ENCODE measurements around the gene ITGA6.

ITGA6 gene

DNA sequence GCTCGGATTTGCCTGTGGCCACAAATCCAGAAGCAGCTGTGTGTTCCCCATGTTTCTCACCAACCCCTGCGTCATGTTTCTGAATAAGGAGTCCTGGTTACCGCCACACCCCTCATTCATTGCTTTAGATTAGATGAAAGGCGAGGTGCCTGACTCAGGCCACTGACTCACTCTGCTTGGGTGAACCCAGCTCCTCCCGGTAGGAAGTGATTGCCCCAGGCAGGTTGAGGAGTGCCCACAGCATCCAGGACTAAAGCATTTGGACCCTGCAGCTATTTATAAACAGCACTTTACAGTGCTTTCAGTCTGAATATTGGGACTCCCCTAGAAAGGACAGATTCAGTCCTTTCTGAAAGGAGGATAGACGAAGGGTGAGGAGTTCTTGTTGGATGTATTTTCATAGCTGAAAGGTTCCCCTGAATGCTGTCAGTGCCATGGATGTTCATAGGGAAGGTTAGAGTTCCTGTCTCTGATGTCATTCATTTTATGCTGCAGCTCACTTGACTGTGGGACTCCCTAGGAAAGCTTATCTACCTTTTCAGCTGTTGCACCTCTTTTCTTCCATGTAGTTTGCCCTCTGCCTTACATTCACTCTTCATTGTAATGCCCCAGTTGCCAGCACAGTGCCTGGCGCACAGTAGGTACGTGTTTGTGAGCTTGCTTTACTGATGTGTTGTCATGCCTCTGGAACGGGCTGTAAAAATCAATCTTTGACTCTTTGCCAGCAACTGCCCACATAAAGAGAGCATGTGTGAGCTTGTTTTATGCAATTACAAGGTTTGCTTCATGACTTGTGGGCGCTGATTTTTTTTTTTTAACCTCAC is 14.9 kb downstream of the ITGA6 start:
- no peak for DNase-seq

DNA sequence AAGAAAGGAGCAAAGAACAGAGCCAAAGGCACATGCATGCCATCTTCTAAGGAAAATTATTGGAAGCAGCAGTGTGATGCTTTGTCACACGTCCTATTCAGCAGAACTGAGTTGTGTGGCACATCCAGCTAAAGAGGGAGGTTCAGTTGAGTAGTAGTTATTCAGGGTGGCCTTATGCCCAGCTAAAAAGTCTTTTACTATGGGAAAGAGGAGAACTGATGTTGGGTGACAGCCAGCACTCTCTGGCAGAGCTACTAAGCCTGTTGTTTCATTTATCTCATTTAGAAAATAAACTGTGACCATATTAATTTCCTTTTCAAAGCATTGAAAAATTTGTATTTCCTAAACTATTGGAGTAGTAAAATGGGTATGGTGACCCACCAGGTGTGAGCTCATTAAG is 18.5 kb downstream of the ITGA6 start:
- DNase-seq: peak in 1 of 2 donors; percentile 18

GRCh38 chr2:172446474-172447063 is 19.2 kb downstream of the ITGA6 start:
- DNase-seq: no peak

GRCh38 chr2:172447811-172448493 is 20.6 kb downstream of the ITGA6 start:
- DNase-seq: no peak

DNA sequence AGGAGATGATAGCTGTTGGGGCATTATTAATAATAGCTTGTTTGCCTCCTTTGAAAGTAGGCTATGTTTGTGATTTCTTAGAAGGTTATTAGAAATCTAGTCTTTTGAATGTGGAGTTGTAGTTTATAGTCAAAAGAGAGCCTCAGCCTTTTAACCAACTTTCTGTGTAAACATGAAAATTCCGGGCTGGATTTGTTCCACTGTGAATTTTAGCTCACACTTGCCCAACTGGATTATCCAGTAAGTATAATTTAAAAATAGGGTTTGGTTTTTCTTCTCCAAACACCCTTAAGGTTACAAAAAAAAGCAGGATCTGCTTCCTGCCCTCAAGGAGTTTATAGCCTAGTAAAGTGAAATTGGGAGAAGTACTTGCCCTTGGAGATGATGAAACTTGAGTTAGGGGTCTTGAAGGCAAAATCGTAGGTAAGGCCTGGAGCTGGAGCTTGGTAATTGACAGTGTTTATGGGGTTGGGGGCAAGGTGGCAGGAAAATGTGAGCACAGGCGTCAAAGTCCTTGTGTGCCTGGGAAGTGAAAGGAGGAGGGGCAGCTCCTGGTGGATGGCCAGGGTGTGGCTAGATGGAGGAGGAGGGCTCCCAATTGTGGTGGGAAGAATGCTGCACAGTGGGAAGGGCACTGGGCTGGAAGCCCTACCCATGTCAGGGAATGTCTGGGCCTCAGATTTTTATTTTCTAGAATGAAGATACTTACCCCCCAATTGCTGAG is 21.3 kb downstream of the ITGA6 start:
- no peak for DNase-seq

GRCh38 chr2:172449911-172450550 is 22.6 kb downstream of the ITGA6 start:
- no peak for DNase-seq

DNA sequence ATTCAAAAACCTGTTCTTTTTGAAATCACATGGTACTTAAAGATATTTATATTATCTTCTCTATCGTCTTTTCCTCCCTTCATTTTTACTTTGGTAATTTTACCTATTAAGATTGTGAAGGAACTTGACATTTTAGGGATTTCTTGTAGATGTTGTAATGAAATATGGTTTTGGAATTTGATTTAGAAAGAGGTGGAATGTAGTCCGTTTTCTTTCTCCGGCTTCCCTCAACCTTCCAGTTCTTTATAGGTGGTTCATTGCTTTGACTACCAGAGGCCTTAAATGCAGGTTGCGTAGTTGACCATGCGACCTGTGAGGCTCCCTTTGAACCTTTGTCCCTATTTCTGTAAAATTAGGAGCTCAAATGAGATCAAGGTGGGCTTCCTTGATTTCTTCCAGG is 24.5 kb downstream of the ITGA6 start:
- no peak for DNase-seq

DNA sequence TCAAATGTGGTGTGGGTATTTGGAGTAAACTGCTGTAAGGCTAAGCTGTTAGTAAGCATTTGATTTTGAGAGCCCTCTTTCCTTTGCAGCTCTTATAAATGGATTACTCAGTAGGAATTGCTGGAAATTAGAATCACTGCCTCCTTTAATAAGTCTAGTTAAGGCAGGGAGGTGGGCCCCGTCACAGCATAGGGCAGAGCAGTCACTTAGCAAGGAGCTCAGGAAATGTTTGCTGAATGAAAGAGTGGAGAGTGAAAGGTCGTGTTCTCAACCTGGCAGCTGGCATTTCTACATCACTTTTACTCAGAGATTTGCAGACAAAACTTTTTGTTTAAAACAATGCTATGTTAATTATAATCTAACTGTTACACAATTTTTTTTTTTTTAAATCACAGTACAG is 25.5 kb downstream of the ITGA6 start:
- no peak for DNase-seq

GRCh38 chr2:172454404-172455120 is 27.2 kb downstream of the ITGA6 start:
- no peak for DNase-seq

DNA sequence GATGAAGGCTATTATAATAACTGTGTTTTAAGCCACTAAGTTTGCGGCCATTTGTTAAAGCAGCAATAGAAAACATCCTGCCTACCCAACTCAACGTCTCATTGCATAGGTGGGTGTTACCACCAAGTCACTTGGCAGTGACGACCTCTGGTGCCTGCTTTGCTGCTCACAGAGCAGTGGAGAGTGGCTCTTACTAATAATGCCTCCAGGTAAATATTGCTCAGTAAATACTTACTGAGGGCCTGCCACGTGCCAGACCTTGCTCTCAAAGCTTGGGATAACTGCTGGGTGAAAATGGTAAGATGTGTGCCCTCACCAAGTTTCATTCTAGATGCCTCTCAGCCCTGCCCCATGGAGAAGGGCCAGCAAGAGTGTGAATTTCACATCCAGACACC is 27.7 kb downstream of the ITGA6 start:
- no peak for DNase-seq

- DNase-seq: no peak
Measured at GRCh38 chr2:172456002-172456401, 28.6 kb downstream of the ITGA6 start.

DNA sequence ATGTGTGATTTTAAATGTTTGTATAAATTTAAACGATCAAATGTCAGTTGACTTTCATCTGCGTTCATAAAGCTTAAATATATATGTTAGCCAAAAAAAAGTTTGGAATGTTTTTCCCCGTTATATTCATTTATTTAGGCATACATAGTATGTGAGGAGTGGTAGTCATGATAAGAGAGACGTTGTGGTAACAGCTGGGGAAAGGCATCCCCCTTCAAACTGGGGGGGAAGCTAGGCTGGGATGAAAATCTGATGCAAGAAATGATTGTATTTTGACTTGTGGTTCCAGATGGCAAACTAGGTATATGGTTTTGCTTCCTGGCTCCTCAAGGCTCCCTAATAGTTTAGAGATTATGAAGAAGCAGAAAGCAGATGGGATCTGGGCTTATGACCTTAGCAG is 30.1 kb downstream of the ITGA6 start:
- no peak for DNase-seq

DNA sequence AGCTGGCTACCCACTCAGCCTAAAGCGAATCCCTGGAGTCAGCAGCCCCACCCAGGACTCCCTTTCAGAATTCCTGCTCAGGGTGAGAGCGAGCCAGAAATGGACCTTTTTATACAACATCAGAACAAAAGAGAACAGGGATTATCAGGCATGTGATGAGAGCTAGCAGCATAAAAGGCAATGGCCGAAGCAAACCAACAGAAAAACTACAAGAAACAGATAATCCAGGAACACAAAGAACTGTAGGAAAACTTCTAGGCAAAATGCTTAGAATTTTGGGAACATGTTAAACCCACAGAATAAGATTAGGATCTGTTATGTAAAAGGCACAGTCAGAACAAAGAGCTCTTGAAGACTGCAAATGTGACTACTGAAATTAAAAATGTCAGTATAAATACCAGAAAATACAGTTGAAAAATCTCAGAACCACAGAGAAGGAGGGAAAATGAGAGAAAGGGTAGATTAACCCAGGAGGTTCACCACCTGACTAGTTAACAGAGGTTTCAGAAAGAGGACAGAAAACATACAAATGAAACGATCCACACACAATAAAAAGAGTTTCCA is 31.3 kb downstream of the ITGA6 start:
- no peak for DNase-seq

GRCh38 chr2:172460780-172461201 is 33.4 kb downstream of the ITGA6 start:
- no peak for DNase-seq

- peak in 1 of 2 donors; percentile 27 for DNase-seq
Measured at GRCh38 chr2:172461591-172462372, 34.4 kb downstream of the ITGA6 start.

DNA sequence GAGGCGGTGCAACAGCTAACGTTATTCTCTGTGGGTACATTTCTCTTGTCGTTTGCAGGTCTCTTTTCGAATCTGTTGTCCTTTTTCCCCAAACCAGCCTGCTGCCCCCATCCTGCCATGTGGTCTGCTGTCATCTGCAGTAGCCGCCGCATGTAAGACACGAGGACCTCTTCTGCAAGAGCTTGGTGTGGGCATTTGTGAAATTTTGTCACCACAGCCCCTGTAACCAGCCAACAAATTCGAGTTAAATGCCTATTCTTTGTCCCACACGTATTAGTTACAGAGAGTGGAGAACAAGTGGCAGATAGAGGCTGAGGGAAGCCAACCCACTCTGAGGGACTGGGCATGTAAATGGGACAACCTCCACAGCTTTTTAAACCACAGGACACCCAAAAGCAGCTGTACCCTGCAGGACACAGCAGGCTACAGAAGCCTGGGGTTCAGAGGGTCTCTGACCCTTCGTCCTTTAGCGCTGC is 35.0 kb downstream of the ITGA6 start:
- no peak for DNase-seq

DNA sequence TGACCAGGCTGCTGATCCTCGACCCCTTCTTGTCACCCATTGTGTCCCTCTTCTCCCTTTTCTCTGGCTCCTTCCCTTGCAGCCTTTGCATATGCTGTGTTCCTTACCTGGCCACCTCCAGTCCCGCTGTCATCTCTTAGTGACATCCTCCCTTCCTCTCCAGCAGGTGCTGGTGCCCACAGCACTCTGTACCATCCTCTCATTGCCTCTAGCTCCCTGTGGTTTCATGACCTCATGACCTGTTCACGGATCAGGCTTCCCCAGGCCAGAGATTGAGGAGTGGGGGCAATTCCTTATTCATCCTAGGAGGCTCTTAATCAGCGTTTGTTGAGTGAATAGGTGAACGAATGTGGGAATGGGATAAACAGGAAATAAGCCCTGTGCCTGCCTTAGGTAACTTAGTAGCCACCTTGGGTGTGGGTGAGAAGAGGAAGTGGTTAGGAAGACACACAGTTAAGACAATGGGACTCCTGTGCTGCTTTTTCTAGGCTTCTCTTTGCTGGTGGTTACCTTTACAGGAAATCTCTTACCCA is 35.5 kb downstream of the ITGA6 start:
- DNase-seq: no peak

DNA sequence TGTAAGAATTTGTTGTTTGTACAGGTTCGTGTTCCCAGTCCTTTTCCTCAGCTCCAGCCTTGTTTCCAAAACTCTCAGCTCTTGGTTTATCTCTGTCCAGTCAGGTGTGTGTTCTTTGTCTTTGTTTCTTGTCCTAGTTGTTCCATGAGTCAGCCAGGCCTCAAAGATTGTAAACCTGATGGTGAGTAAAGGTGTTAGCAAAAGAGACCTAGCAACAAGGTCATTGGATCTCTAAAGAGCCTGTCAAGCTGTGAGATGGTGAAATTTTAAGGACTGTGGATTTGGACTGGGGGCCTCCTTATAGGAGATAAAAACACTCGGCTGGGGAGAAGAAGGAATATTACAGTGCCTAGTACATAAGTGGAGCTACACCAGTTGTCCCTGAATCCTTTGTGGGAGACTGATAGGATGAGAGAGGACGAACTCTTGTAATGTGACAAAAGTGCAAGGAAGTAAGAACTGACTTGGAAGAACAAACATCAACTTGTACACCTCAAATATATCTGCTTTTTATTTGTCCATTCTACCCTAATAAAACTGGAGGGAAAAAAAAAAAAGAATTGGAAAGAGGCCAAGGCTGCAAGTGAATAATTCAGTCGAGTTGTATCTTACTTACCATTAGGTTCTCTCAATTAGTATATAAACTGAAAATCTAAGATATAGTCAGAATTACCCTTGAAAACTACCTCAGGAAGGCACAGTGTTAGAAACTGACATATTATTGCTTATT is 37.2 kb downstream of the ITGA6 start:
- DNase-seq: no peak

Measured in hippocampal formation (tissue), 2 donors.